Loucy (cell line): Measurements from ENCODE around the gene EPHB1.

Source experiments
- H2AFZ ChIP-seq: fragments of 200-600 bp; sonication (generic); 2 replicates; pipeline ENCODE4 v1.6.0; 2016; ENCODE audit warnings: antibody characterized with exemption, mild to moderate bottlenecking, low read length, moderate library complexity
- H3F3A ChIP-seq: fragments of 200-600 bp; 2 replicates; pipeline ENCODE4 v1.6.0; 2016; ENCODE audit warnings: antibody characterized with exemption, low read depth, mild to moderate bottlenecking
- H3K27me3 ChIP-seq: fragments of 200-600 bp; sonication (generic); 2 replicates; pipeline ENCODE4 v1.6.1; 2014; ENCODE audit warnings: low read length, mild to moderate bottlenecking; ENCODE audit not compliant: insufficient read depth, poor library complexity, severe bottlenecking
- H3K36me3 ChIP-seq: fragments of 200-600 bp; sonication (generic); 2 replicates; pipeline ENCODE4 v1.6.1; 2016; ENCODE audit warnings: low read length; ENCODE audit not compliant: insufficient read depth
- H3K4me1 ChIP-seq: fragments of 200-600 bp; sonication (generic); 2 replicates; pipeline ENCODE4 v1.5.1; 2014; ENCODE audit warnings: low read length, mild to moderate bottlenecking; ENCODE audit not compliant: insufficient read depth, poor library complexity, severe bottlenecking
- H3K4me2 ChIP-seq: fragments of 200-600 bp; sonication (generic); 2 replicates; pipeline ENCODE4 v1.6.0; 2014; ENCODE audit warnings: antibody characterized with exemption, low read length, low read depth, mild to moderate bottlenecking; ENCODE audit not compliant: poor library complexity, severe bottlenecking
- H3K4me3 ChIP-seq: fragments of 200-600 bp; sonication (generic); 2 replicates; pipeline ENCODE4 v1.5.1; 2014; ENCODE audit warnings: low read length, mild to moderate bottlenecking, mixed read lengths; ENCODE audit not compliant: poor library complexity, severe bottlenecking
- H3K79me2 ChIP-seq: fragments of 200-600 bp; sonication (generic); 2 replicates; pipeline ENCODE4 v1.6.1; 2014; ENCODE audit warnings: low read length; ENCODE audit not compliant: insufficient read depth
- H3K9ac ChIP-seq: fragments of 200-600 bp; sonication (generic); 2 replicates; pipeline ENCODE4 v1.6.0; 2014; ENCODE audit warnings: mild to moderate bottlenecking, low read depth, low read length, moderate library complexity; ENCODE audit not compliant: poor library complexity, severe bottlenecking
- H3K9me2 ChIP-seq: fragments of 200-600 bp; sonication (generic); replicated peaks from 2 replicates; pipeline ENCODE4 v1.6.1; 2016; ENCODE audit warnings: low read depth, low read length, mixed read lengths
- H3K9me3 ChIP-seq: fragments of 200-600 bp; sonication (generic); 2 replicates; pipeline ENCODE4 v1.6.1; 2014; ENCODE audit warnings: mild to moderate bottlenecking, antibody characterized with exemption, low read length, low read depth; ENCODE audit not compliant: insufficient read depth
- H4K20me1 ChIP-seq: fragments of 200-600 bp; sonication (generic); 2 replicates; pipeline ENCODE4 v1.6.0; 2014; ENCODE audit warnings: antibody characterized with exemption, low read length, mild to moderate bottlenecking; ENCODE audit not compliant: insufficient read depth, poor library complexity, severe bottlenecking
- EZH2phosphoT487 ChIP-seq: fragments of 200-600 bp; IDR thresholded peaks from 2 replicates; pipeline ENCODE4 v1.6.1; 2018; ENCODE audit warnings: antibody characterized with exemption, mild to moderate bottlenecking, moderate library complexity, borderline replicate concordance
- TF ChIP-seq, protein P1 (sequence below): fragments of 200-600 bp; sonication (generic); conservative IDR thresholded peaks from 2 replicates; pipeline ENCODE4 v1.5.1; 2014; ENCODE audit warnings: mild to moderate bottlenecking, antibody characterized with exemption, low read length

Gene EPHB1

DNA sequence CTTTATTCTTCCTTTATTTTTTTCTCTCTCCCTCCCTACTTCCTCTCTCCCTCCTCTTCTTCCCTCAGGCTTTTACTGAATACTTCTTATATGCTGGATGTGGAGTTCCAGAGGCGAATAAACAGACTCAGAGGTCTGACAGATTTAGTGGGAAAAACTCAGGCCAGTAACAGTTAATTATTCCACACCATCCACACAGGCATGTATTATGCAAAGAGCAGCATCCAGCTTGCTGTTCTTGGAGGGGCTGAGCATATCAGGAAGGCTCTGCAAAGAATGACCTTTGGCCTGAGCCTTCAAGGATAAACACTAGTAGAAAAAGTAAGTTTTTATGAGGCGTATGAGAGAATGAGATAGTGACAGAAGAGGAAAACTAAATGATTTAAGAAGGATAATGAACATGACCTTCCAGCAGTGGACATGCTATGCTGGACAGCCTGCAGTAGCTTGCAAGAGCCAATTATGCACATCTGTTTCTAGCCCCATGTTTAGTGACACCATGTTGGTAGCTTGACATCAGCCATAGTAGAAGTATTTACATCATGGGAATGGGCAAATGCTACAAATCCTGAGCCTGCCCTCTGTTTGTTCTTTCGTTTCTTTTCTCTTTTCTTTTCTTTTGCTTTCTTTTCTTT lies 387.4 kb downstream of the EPHB1 start:
- no peak overlapping the region for H3K4me3 ChIP-seq
- no peaks in the 10 kb centered on the region for H3K79me2 ChIP-seq
- TF ChIP-seq, protein P1, sequence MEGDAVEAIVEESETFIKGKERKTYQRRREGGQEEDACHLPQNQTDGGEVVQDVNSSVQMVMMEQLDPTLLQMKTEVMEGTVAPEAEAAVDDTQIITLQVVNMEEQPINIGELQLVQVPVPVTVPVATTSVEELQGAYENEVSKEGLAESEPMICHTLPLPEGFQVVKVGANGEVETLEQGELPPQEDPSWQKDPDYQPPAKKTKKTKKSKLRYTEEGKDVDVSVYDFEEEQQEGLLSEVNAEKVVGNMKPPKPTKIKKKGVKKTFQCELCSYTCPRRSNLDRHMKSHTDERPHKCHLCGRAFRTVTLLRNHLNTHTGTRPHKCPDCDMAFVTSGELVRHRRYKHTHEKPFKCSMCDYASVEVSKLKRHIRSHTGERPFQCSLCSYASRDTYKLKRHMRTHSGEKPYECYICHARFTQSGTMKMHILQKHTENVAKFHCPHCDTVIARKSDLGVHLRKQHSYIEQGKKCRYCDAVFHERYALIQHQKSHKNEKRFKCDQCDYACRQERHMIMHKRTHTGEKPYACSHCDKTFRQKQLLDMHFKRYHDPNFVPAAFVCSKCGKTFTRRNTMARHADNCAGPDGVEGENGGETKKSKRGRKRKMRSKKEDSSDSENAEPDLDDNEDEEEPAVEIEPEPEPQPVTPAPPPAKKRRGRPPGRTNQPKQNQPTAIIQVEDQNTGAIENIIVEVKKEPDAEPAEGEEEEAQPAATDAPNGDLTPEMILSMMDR: no peak
- TF ChIP-seq EZH2phosphoT487: no peak
- 0 out of 2 replicates have a peak, but pooled peaks cover 4% of the 10 kb centered on the region for H3K9me3 ChIP-seq
- no peak overlapping the region for H3K4me2 ChIP-seq
- no peak overlapping the region for H3K9ac ChIP-seq
- H3F3A ChIP-seq: no peaks in the 10 kb centered on the region
- H3K27me3 ChIP-seq: no peaks in the 10 kb centered on the region
- no peaks in the 10 kb centered on the region for H3K9me2 ChIP-seq
- no peak overlapping the region for H2AFZ ChIP-seq
- H3K4me1 ChIP-seq: no peaks in the 10 kb centered on the region
- H3K36me3 ChIP-seq: no peaks in the 10 kb centered on the region
- no peaks in the 10 kb centered on the region for H4K20me1 ChIP-seq

GRCh38 chr3:135190658-135191057 lies 395.6 kb downstream of the EPHB1 start:
- Histone ChIP-seq H3K9me2 (no peaks in the 10 kb centered on the region), H3K79me2 (no peaks in the 10 kb centered on the region), H3K4me1 (no peaks in the 10 kb centered on the region), H3K36me3 (no peaks in the 10 kb centered on the region), H3K4me2 (no peak overlapping the region), H2AFZ (no peak overlapping the region), H4K20me1 (no peaks in the 10 kb centered on the region), H3K27me3 (no peaks in the 10 kb centered on the region), H3K9me3 (no peaks in the 10 kb centered on the region), H3K9ac (no peak overlapping the region), H3K4me3 (no peak overlapping the region), H3F3A (no peaks in the 10 kb centered on the region)
- TF ChIP-seq, protein P1: no peak
- no peak for TF ChIP-seq EZH2phosphoT487

DNA sequence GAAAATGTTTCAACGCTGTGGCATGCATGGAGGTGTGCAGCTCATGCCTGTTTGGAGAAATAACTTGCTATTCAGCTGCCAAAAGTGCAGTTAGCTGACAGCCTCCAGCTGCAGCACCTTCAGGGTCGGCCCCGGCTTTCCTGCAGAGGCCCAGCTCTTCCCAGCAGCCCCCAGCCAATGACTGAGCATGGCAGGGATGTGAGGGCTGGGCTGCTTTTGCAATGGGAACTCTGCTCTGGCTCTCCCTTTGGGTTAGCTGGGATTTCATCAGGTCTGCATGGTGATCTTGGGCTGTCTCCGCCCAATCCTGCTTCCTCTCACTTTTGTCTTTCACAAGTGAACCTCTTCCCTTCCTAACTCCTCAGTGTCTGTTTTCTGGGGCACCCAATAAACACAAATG lies 396.6 kb downstream of the EPHB1 start:
- Histone ChIP-seq H3K4me1 (no peaks in the 10 kb centered on the region), H3K79me2 (no peaks in the 10 kb centered on the region), H3K36me3 (no peaks in the 10 kb centered on the region), H4K20me1 (no peaks in the 10 kb centered on the region), H3K4me3 (no peak overlapping the region), H3F3A (no peaks in the 10 kb centered on the region), H3K4me2 (no peak overlapping the region), H2AFZ (no peak overlapping the region), H3K9ac (no peak overlapping the region), H3K9me2 (no peaks in the 10 kb centered on the region), H3K9me3 (no peaks in the 10 kb centered on the region), H3K27me3 (no peaks in the 10 kb centered on the region)
- no peak for TF ChIP-seq EZH2phosphoT487
- TF ChIP-seq, protein P1: no peak
